Liver (tissue), 9 donors: Measurements from ENCODE around the gene ERFL. TPM values are rescaled to one million over a fixed set of nuclear protein-coding genes. Genes with fewer than 3 reads are reported as not detected.

Experiments used
- DNase-seq: peaks from one replicate; pipeline ENCODE4 v3.0.0-alpha.2; 2017; ENCODE audit warnings: low spot score
- H3K27ac ChIP-seq, 2 donors: one replicate each; pipeline ENCODE4 v1.7.0; 2013; ENCODE audit warnings: inconsistent platforms in 2 of 2, low read length in 2 of 2, control low read depth in 1 of 2, low read depth in 1 of 2, mild to moderate bottlenecking in 1 of 2
- H3K27me3 ChIP-seq, 4 donors: one replicate each; pipeline versions ENCODE4 v1.6.1 to v1.7.0; 2013; ENCODE audit warnings: low read length in 3 of 4, inconsistent platforms in 1 of 4, mild to moderate bottlenecking in 1 of 4, moderate library complexity in 1 of 4; ENCODE audit not compliant: control insufficient read depth in 4 of 4, insufficient read depth in 4 of 4
- H3K36me3 ChIP-seq, 4 donors: one replicate each; pipeline versions ENCODE4 v1.6.1 to v1.7.0; 2013; ENCODE audit warnings: low read length in 3 of 4, mild to moderate bottlenecking in 3 of 4, low read depth in 1 of 4, moderate library complexity in 1 of 4; ENCODE audit not compliant: control insufficient read depth in 4 of 4, insufficient read depth in 3 of 4
- H3K4me1 ChIP-seq, 4 donors: one replicate each; pipeline versions ENCODE4 v1.6.1 to v1.7.0; 2013; ENCODE audit warnings: low read length in 3 of 4, mild to moderate bottlenecking in 3 of 4, moderate library complexity in 1 of 4; ENCODE audit not compliant: control insufficient read depth in 4 of 4, insufficient read depth in 4 of 4
- H3K4me3 ChIP-seq, 3 donors: one replicate each; pipeline versions ENCODE4 v1.6.1 to v1.7.0; 2013; ENCODE audit warnings: low read length in 3 of 3, control low read depth in 1 of 3, low read depth in 1 of 3, mild to moderate bottlenecking in 1 of 3
- H3K9ac ChIP-seq, 2 donors: one replicate each; pipeline ENCODE4 v1.7.0; 2013; ENCODE audit warnings: low read length in 2 of 2, mild to moderate bottlenecking in 2 of 2, moderate library complexity in 2 of 2, control low read depth in 1 of 2, low read depth in 1 of 2
- H3K9me3 ChIP-seq, 4 donors: one replicate each; pipeline versions ENCODE4 v1.6.1 to v1.7.0; 2013; ENCODE audit warnings: low read length in 3 of 4; ENCODE audit not compliant: control insufficient read depth in 4 of 4
- EGR1 ChIP-seq, 2 donors: IDR thresholded peaks; 2 replicates each; pipeline ENCODE4 v1.6.1; 2016 to 2018; ENCODE audit warnings: antibody characterized with exemption in 2 of 2, low read depth in 2 of 2
- FOXA2 ChIP-seq: IDR thresholded peaks from 2 replicates; pipeline ENCODE4 v1.6.1; 2016; ENCODE audit warnings: antibody characterized with exemption
- GABPA ChIP-seq, 2 donors: IDR thresholded peaks in 1 of 2; conservative IDR thresholded peaks in 1 of 2; 2 replicates each; pipeline ENCODE4 v1.6.1; 2016; ENCODE audit warnings: antibody characterized with exemption in 2 of 2, mild to moderate bottlenecking in 1 of 2, moderate library complexity in 1 of 2
- HNF4A ChIP-seq, 2 donors: conservative IDR thresholded peaks; 2 replicates each; pipeline ENCODE4 v1.6.1; 2016; ENCODE audit warnings: antibody characterized with exemption in 2 of 2, mild to moderate bottlenecking in 2 of 2
- HNF4G ChIP-seq: IDR thresholded peaks from 2 replicates; pipeline ENCODE4 v1.6.1; 2016; ENCODE audit warnings: antibody characterized with exemption
- JUND ChIP-seq, 2 donors: IDR thresholded peaks; 2 replicates each; pipeline ENCODE4 v1.6.1; 2016; ENCODE audit warnings: antibody characterized with exemption in 2 of 2
- NR2F2 ChIP-seq: IDR thresholded peaks from 2 replicates; pipeline ENCODE4 v1.6.1; 2016; ENCODE audit warnings: antibody characterized with exemption
- RAD21 ChIP-seq, 2 donors: IDR thresholded peaks; 2 replicates each; pipeline ENCODE4 v1.6.1; 2016; ENCODE audit warnings: antibody characterized with exemption in 2 of 2, mild to moderate bottlenecking in 2 of 2
- RXRA ChIP-seq, 2 donors: IDR thresholded peaks; 2 replicates each; pipeline ENCODE4 v1.6.1; 2017 to 2018; ENCODE audit warnings: antibody characterized with exemption in 2 of 2, mild to moderate bottlenecking in 1 of 2
- SP1 ChIP-seq: IDR thresholded peaks from 2 replicates; pipeline ENCODE4 v1.6.1; 2018; ENCODE audit warnings: antibody characterized with exemption, mild to moderate bottlenecking
- TAF1 ChIP-seq: conservative IDR thresholded peaks from 2 replicates; pipeline ENCODE4 v1.6.1; 2016; ENCODE audit warnings: antibody characterized with exemption, mild to moderate bottlenecking
- WGBS: extraction: QIAGEN DNeasy Blood & Tissue Kit; methylation state at CpG from one replicate; pipeline ENCODE4 v1.1.7; 2013; 5-methylcytosine and 5-hydroxymethylcytosine counted together
- polyA plus RNA-seq, 2 donors: library from polyadenylated mRNA; stranded (reverse) in 1 of 2; unstranded in 1 of 2; fragments of 200-250 nt in 1 of 2; fragments of >200 nt in 1 of 2; fragmentation: Nextera tagmentation in 1 of 2; extraction: Ambion mirVana in 1 of 2; gene quantifications; one replicate each; pipeline versions ENCODE4 v1.2.1 to v1.2.3, GENCODE V29; 2013 to 2015
- total RNA-seq, 2 donors: library from RNA; depleted of rRNA; stranded (reverse); fragments of >200 nt; gene quantifications; one replicate each; pipeline ENCODE4 v1.2.3, GENCODE V29; 2014
- TF ChIP-seq, protein P1 (sequence below): IDR thresholded peaks from 2 replicates; pipeline ENCODE4 v1.6.1; 2016; ENCODE audit warnings: antibody characterized with exemption
- TF ChIP-seq, protein P2 (sequence below): IDR thresholded peaks from 2 replicates; pipeline ENCODE4 v1.6.1; 2016; ENCODE audit warnings: antibody characterized with exemption
- TF ChIP-seq, protein P3 (sequence below): fragments of 150-350 bp; IDR thresholded peaks from 2 replicates; pipeline ENCODE4 v1.5.1; 2017; ENCODE audit warnings: improper control_type of control experiment, low read depth, low read length; ENCODE audit not compliant: missing input control
- TF ChIP-seq, protein P4 (sequence below): IDR thresholded peaks from 2 replicates; pipeline ENCODE4 v1.6.1; 2016; ENCODE audit warnings: antibody characterized with exemption, mild to moderate bottlenecking
- TF ChIP-seq, protein P5 (sequence below): IDR thresholded peaks from 2 replicates; pipeline ENCODE4 v1.6.1; 2016; ENCODE audit warnings: antibody characterized with exemption
- donor health status: healthy.
- donor health status: healthy.
- donor health status: healthy.
- donor health status: healthy.
- donor health status: healthy.

Gene ERFL
- total and polyA plus RNA-seq, 4 donors: not detected

DNA sequence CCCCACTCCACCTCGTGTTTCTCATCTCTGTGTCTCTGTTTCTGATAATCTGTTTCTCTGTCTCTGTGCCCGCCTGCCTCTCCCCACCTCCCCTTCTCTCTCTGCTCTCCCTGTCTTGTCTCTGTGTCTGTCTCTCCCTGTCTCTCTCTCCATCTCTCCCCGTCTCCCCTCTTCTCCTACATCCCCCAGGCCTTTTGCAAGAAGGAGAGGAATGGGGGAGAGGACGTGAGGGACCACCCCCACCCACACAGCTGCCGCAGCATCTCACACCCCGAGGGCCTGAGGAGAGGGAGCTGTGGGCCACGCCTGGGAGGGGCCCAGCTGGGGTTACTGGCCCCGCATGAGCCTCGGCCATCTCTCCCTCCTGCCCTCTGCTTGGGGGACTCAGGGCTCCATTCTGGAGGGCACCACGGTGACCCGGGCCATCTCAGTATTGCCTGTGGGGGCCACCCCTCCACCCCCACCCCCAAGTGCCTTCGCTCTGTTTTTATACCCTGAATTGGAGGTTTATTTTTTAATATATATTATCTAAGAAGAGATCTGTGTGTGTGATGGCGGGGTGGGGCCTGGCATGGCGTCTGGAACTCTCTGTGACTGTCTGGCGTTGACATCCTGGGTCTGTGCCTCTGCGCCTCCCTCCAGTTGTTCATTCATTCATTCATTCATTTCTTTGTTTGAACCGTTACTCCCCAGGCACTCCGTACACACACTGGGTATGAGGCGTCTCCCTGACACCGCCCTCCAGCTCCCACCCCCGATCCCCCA, 21.2 kb downstream of the ERFL start:
- DNase-seq: no peak
- no peak overlapping the region for H3K4me3 ChIP-seq
- 90% methylated on average over 21 of the region's 21 CpGs for WGBS
- H3K36me3 ChIP-seq: peaks cover 19 to 42% (median 21%) of the 10 kb centered on the region in 4 donors
- peaks cover 0 to 7% (median 4%) of the 10 kb centered on the region in 4 donors for H3K4me1 ChIP-seq
- TF ChIP-seq NR2F2 (no peak), SP1 (no peak), HNF4A (conservative IDR thresholded peaks at IDR 0.05) (no peak), JUND (IDR thresholded peaks at IDR 0.05) (no peak), RAD21 (IDR thresholded peaks at IDR 0.05) (no peak), FOXA2 (no peak), EGR1 (IDR thresholded peaks at IDR 0.05; ENCODE audit: low read depth in 2 of 2) (no peak), HNF4G (no peak), TAF1 (no peak), GABPA (IDR thresholded peaks at IDR 0.05 in 1 of 2, conservative IDR thresholded peaks at IDR 0.05 in 1 of 2) (no peak), RXRA (IDR thresholded peaks at IDR 0.05) (no peak)
- TF ChIP-seq, protein P1, sequence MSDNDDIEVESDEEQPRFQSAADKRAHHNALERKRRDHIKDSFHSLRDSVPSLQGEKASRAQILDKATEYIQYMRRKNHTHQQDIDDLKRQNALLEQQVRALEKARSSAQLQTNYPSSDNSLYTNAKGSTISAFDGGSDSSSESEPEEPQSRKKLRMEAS: no peak
- TF ChIP-seq, protein P2, sequence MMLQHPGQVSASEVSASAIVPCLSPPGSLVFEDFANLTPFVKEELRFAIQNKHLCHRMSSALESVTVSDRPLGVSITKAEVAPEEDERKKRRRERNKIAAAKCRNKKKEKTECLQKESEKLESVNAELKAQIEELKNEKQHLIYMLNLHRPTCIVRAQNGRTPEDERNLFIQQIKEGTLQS: no peak
- TF ChIP-seq, protein P3, sequence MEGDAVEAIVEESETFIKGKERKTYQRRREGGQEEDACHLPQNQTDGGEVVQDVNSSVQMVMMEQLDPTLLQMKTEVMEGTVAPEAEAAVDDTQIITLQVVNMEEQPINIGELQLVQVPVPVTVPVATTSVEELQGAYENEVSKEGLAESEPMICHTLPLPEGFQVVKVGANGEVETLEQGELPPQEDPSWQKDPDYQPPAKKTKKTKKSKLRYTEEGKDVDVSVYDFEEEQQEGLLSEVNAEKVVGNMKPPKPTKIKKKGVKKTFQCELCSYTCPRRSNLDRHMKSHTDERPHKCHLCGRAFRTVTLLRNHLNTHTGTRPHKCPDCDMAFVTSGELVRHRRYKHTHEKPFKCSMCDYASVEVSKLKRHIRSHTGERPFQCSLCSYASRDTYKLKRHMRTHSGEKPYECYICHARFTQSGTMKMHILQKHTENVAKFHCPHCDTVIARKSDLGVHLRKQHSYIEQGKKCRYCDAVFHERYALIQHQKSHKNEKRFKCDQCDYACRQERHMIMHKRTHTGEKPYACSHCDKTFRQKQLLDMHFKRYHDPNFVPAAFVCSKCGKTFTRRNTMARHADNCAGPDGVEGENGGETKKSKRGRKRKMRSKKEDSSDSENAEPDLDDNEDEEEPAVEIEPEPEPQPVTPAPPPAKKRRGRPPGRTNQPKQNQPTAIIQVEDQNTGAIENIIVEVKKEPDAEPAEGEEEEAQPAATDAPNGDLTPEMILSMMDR: no peak
- TF ChIP-seq, protein P4, sequence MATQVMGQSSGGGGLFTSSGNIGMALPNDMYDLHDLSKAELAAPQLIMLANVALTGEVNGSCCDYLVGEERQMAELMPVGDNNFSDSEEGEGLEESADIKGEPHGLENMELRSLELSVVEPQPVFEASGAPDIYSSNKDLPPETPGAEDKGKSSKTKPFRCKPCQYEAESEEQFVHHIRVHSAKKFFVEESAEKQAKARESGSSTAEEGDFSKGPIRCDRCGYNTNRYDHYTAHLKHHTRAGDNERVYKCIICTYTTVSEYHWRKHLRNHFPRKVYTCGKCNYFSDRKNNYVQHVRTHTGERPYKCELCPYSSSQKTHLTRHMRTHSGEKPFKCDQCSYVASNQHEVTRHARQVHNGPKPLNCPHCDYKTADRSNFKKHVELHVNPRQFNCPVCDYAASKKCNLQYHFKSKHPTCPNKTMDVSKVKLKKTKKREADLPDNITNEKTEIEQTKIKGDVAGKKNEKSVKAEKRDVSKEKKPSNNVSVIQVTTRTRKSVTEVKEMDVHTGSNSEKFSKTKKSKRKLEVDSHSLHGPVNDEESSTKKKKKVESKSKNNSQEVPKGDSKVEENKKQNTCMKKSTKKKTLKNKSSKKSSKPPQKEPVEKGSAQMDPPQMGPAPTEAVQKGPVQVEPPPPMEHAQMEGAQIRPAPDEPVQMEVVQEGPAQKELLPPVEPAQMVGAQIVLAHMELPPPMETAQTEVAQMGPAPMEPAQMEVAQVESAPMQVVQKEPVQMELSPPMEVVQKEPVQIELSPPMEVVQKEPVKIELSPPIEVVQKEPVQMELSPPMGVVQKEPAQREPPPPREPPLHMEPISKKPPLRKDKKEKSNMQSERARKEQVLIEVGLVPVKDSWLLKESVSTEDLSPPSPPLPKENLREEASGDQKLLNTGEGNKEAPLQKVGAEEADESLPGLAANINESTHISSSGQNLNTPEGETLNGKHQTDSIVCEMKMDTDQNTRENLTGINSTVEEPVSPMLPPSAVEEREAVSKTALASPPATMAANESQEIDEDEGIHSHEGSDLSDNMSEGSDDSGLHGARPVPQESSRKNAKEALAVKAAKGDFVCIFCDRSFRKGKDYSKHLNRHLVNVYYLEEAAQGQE: no peak
- TF ChIP-seq, protein P5, sequence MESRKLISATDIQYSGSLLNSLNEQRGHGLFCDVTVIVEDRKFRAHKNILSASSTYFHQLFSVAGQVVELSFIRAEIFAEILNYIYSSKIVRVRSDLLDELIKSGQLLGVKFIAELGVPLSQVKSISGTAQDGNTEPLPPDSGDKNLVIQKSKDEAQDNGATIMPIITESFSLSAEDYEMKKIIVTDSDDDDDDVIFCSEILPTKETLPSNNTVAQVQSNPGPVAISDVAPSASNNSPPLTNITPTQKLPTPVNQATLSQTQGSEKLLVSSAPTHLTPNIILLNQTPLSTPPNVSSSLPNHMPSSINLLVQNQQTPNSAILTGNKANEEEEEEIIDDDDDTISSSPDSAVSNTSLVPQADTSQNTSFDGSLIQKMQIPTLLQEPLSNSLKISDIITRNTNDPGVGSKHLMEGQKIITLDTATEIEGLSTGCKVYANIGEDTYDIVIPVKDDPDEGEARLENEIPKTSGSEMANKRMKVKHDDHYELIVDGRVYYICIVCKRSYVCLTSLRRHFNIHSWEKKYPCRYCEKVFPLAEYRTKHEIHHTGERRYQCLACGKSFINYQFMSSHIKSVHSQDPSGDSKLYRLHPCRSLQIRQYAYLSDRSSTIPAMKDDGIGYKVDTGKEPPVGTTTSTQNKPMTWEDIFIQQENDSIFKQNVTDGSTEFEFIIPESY: no peak
- H3K27me3 ChIP-seq: peaks cover 0 to 2% (median 0%) of the 10 kb centered on the region in 4 donors
- no peak overlapping the region for H3K27ac ChIP-seq
- H3K9ac ChIP-seq: no peak overlapping the region
- no peaks in the 10 kb centered on the region for H3K9me3 ChIP-seq
